Activated T-cell treated with anti-CD3 and anti-CD28 coated beads for 4 hours (primary cell): ENCODE data around the gene BTG3.

Experiments
- DNase-seq: peaks from one replicate; pipeline ENCODE4 v3.0.0-alpha.2; 2020

The BTG3 gene

DNA sequence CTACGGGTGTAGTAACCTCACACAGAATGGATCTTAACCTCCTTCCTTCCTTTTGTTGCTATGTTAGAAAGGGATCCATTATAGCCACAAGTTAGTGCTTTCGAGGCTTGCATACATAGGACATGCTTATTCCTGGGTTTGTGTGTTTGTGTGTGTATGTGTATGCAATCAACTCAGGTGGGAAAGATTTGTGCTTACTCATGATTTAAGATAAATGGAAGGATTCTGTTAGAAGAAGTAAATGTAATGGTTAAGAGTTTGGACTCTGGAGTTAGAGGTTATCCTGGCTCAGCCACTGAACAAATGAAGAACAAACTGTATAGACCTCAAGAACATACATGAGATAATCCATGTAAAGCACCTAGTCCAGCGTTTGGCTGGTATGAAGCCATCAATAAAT, 28.8 kb downstream of the BTG3 start:
- DNase-seq, result no peak

GRCh38 chr21:17580319-17580718, 32.4 kb downstream of the BTG3 start:
- DNase-seq, result no peak

DNA sequence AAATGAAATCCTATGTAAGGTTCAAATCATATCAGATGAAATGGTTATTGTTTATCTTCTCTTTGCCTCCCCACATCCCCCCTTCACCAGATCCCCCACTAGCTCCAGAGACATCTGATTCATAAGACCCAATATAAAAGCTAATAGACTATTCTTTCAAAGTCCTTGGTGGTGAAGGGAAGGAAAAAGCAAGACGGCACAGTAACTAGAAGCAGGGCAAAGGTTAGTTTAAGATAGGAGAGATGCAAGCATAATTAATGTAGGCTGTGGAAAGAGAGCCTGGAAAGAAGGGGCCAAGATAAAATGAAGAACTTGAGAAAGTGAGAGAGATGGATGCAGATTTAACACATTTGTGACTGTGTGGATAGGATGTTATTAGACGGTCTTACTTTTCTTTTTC, 33.8 kb downstream of the BTG3 start:
- no peak for DNase-seq

DNA sequence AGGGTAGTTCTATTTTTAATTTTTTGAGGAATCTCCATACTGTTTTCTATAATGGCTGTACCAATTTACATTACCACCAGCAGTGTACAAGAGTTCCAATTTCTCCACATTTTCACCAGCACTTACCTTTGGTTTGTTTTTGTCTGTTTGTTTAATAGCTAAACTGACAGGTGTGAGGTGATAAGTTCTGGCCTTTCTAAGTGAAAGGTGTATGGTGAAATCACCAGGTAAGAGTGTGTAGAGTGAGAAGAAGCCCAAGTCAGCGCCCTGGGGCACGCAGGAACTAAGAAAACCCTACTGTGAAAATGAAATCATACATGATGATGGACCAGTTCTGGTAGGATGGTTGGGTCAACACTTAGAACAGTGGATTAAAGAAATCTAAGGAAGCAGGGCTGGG, 34.5 kb downstream of the BTG3 start:
- DNase-seq, result no peak

GRCh38 chr21:17577701-17578100, 35.0 kb downstream of the BTG3 start:
- no peak for DNase-seq

DNA sequence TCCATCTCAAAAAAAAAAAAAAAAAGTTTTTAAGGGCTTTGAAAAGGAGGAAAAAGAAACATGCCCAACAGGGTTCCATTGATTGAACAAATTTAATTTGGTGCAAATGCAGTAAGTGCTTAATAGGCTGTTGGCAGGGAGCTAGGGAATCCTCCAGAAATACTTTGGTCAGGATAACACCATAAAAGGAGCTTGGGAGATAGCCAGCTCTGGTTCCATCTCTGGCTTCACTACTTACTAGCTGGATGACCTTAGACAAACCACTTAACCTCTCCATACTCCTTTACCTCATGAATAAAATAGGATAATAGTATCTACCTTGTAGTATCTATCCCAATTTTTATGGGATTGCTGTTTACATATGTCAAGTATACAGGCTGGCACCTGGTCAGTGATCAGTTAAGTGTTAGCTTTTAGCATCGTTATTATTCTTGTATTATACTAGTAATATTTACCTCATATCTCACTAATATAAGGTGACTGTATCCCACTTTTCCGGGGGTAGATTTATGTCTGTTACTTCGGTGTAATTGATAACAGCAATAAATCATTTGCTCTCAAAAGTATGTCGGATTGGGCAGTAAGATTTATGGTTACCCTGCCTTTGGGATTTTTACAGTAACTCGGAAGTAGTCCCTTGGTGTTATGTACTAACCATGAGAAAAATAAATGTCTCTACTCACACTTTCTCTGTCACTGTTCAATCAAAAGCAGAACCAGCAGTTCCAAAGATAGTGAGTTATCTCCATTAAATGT, 36.4 kb downstream of the BTG3 start:
- DNase-seq, result no peak

GRCh38 chr21:17575076-17575475, 37.6 kb downstream of the BTG3 start:
- DNase-seq, result no peak

GRCh38 chr21:17572431-17572830, 40.3 kb downstream of the BTG3 start:
- no peak for DNase-seq

DNA sequence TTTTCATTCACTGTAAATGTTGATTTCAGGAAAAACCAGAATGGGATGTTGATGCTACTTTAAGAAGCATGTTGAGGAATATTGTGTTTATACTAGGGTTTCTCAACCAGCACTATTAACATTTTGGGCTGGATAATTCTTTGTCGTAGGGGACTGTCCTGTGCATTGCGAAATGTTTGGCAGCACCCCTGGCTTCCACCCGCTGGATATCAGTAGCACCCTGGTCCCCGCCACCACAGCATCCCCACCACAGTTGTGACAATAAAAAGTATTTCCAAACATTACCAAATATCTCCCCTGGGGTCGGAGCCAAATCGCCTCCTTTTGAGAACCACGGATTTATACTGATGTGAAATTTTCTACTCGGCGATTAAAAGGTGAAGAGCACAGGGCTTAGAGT, 41.9 kb downstream of the BTG3 start:
- DNase-seq, result no peak

GRCh38 chr21:17560377-17561025, 52.2 kb downstream of the BTG3 start:
- no peak for DNase-seq

DNA sequence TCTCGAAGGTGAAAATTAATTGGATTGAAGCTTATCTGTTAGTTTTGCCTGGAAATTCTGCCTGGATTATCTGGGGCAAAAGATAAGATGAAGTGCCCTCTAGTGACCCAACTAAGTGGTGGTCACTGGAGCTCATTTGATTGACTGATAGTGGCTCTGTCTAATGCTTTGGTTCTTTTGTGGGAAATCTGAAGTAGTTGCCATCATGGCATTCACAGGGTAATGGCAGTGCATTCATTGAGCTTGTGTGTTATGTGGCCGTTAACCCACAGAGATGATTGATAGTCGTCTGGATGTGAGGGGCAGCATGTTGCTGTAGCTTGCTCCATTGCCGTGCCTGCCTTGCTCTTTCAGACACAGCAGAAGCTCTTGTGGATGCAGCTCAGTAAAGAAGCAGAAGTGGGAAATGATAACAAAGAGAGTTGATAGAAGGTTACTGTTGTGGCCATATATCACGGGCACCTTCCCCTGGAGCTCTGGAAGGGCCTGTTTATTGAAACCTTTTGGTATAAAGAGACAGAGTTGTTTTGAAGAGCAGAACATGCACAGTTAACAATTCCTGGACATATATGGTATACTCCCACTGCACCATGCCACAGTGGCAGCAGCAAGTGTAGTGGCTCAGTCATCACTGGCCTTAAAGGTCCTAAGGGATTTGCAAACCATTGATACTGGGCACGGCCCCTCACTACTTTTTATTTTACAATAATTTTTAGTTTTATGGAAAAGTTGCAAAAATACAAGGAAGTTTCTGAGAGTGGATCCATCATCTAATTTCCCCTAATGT, 57.8 kb downstream of the BTG3 start:
- no peak for DNase-seq

DNA sequence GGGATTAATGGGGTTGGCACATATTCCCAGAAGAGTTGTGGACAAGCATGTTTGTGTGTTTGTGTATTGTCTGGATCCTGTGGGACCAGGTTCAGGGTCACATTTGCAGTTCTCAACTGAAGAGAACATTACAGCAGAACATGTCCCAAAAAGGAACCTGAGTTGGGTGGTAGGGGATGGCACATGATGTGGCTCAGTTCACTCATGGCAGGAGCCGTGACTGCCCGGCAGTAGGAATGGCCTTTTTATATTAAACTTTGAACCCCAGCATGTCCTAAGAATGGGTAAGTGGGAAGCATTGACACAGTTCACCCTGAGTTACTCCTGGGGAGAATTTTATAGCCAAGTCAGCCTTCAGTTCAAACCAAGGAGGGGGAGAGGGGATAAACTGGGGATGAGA, 58.6 kb downstream of the BTG3 start:
- no peak for DNase-seq

GRCh38 chr21:17552410-17552809, 60.3 kb downstream of the BTG3 start:
- DNase-seq, result no peak

- DNase-seq, result no peak
Measured at GRCh38 chr21:17550671-17551308, 61.9 kb downstream of the BTG3 start.

- no peak for DNase-seq
Measured at GRCh38 chr21:17548262-17548661, 64.4 kb downstream of the BTG3 start.

- no peak for DNase-seq
Measured at GRCh38 chr21:17545007-17545406, 67.7 kb downstream of the BTG3 start.
